K562 (cell line): Measurements from ENCODE around the gene RACGAP1. TPM values are rescaled to one million over a fixed set of nuclear protein-coding genes. Genes with fewer than 3 reads are reported as not detected.

ENCODE experiments used
- ATAC-seq: fragments of 200-7000 bp; cut with Tn5 transposase; 3 replicates; pipeline ENCODE4 v1.9.1; 2020; ENCODE audit warnings: moderate library complexity
- BruUV-seq: library from RNA; stranded (reverse); fragments of 400-500 nt; replicated peaks from 2 replicates; lab custom pipeline; 2021; lab: Mats Ljungman, UMichigan
- CTCF ChIA-PET: fragments of 300-600 bp; formaldehyde crosslinking; extraction: SDS; loops from one replicate; lab custom pipeline; 2021; ENCODE audit warnings: low intra/inter-chr PET ratio; lab: Yijun Ruan, JAX
- POLR2A ChIA-PET: fragments of 300-600, 350-650 bp; sonication (Branson Sonifier 250); formaldehyde crosslinking; extraction: SDS; loops from one replicate; lab custom pipeline; 2021; ENCODE audit warnings: antibody characterized with exemption, inconsistent platforms; lab: Yijun Ruan, JAX
- DNase-seq, 4 experiments: peaks; one replicate each; pipeline versions ENCODE4 v3.0.0 to v3.0.0-alpha.2; 2011 to 2018; ENCODE audit warnings: low spot score in 3 of 4, mixed read lengths in 3 of 4; ENCODE audit errors: extremely low read depth in 1 of 4
- FAIRE-seq: peaks from 2 replicates; lab custom pipeline; 2011; peaks lifted over from hg19 to GRCh38; lab: Jason Lieb, UNC
- H2AFZ ChIP-seq: 2 replicates; pipeline ENCODE4 v1.6.0; 2011; ENCODE audit warnings: low read depth, low read length, control low read depth, inconsistent platforms
- H3K27ac ChIP-seq: fragments of 200-600 bp; 3 replicates; pipeline ENCODE4 v1.8.0; 2011; ENCODE audit warnings: low read depth, mild to moderate bottlenecking, control low read depth, inconsistent platforms, low read length, moderate library complexity, mixed read lengths; ENCODE audit errors: extremely low read depth
- H3K27me3 ChIP-seq, 2 experiments: fragments of 300-600 bp in 1 of 2; 2 replicates in 1 of 2; 3 replicates in 1 of 2; pipeline versions ENCODE4 v1.6.0 to v1.8.0; 2011; ENCODE audit warnings: inconsistent platforms in 2 of 2, low read length in 2 of 2, mild to moderate bottlenecking in 1 of 2, mixed read lengths in 1 of 2, moderate library complexity in 1 of 2; ENCODE audit not compliant: control insufficient read depth in 2 of 2, insufficient read depth in 2 of 2
- H3K36me3 ChIP-seq: fragments of 300-600 bp; 3 replicates; pipeline ENCODE4 v1.8.0; 2011; ENCODE audit warnings: mild to moderate bottlenecking, low read length, inconsistent platforms; ENCODE audit not compliant: control insufficient read depth, insufficient read depth
- H3K4me1 ChIP-seq, 2 experiments: fragments of 200-600 bp in 1 of 2; replicated peaks in 1 of 2; 2 replicates in 1 of 2; 3 replicates in 1 of 2; pipeline versions ENCODE4 v1.5.1 to v1.8.0; 2011; ENCODE audit warnings: inconsistent platforms in 2 of 2, low read length in 2 of 2, mild to moderate bottlenecking in 1 of 2, mixed read lengths in 1 of 2, moderate library complexity in 1 of 2; ENCODE audit not compliant: control insufficient read depth in 2 of 2, insufficient read depth in 2 of 2
- H3K4me2 ChIP-seq: 2 replicates; pipeline ENCODE4 v1.6.1; 2011; ENCODE audit warnings: low read length, control low read depth, inconsistent platforms, mixed read lengths; ENCODE audit not compliant: insufficient read depth
- H3K4me3 ChIP-seq: fragments of 200-600 bp; sonication (generic), shearing (Covaris generic); 2 replicates; pipeline ENCODE4 v1.5.1; 2016; ENCODE audit warnings: control low read depth, inconsistent platforms
- H3K79me2 ChIP-seq: fragments of 200-600 bp; 3 replicates; pipeline ENCODE4 v1.8.0; 2011; ENCODE audit warnings: low read length, inconsistent platforms; ENCODE audit not compliant: control insufficient read depth, insufficient read depth
- H3K9ac ChIP-seq, 2 experiments: 2 replicates each; pipeline versions ENCODE4 v1.6.0 to v1.6.1; 2011; ENCODE audit warnings: low read depth in 2 of 2, low read length in 2 of 2, control low read depth in 1 of 2, inconsistent platforms in 1 of 2, mild to moderate bottlenecking in 1 of 2, mixed read lengths in 1 of 2; ENCODE audit not compliant: insufficient read depth in 1 of 2
- H3K9me1 ChIP-seq: one replicate; pipeline ENCODE4 v1.6.0; 2011; ENCODE audit warnings: inconsistent platforms, mild to moderate bottlenecking, low read length, moderate library complexity; ENCODE audit not compliant: control insufficient read depth, insufficient read depth
- H3K9me3 ChIP-seq: replicated peaks from 2 replicates; pipeline ENCODE4 v1.5.1; 2011; ENCODE audit warnings: low read depth, low read length, inconsistent platforms; ENCODE audit not compliant: control insufficient read depth, insufficient read depth
- H4K20me1 ChIP-seq: replicated peaks from 2 replicates; pipeline ENCODE4 v1.6.1; 2011; ENCODE audit warnings: low read length, inconsistent platforms, mixed read lengths; ENCODE audit not compliant: control insufficient read depth, insufficient read depth
- CBFA2T2 ChIP-seq: fragments of 450-650 bp; conservative IDR thresholded peaks from 2 replicates; pipeline ENCODE4 v1.6.1; 2017; ENCODE audit warnings: mild to moderate bottlenecking
- CREB1 ChIP-seq, 2 experiments: sonication (generic) in 1 of 2; formaldehyde crosslinking in 1 of 2; IDR thresholded peaks; 2 replicates each; pipeline versions ENCODE4 v1.6.1 to v1.8.0; 2012 to 2022; ENCODE audit warnings: inconsistent platforms in 1 of 2, mild to moderate bottlenecking in 1 of 2, missing genetic modification reagents in 1 of 2, moderate library complexity in 1 of 2
- EGR1 ChIP-seq: fragments of 450-650 bp; conservative IDR thresholded peaks from 2 replicates; pipeline ENCODE4 v1.6.1; 2017; ENCODE audit warnings: mild to moderate bottlenecking
- HINFP ChIP-seq: fragments of 450-650 bp; conservative IDR thresholded peaks from 2 replicates; pipeline ENCODE4 v1.6.1; 2016; ENCODE audit warnings: missing genetic modification characterization, low read depth, mild to moderate bottlenecking, control low read depth, missing compliant biosample characterization
- POLR2B ChIP-seq: fragments of 450-650 bp; IDR thresholded peaks from 2 replicates; pipeline ENCODE4 v1.6.1; 2018; ENCODE audit warnings: low read depth; ENCODE audit not compliant: partially characterized antibody
- PRMT5 ChIP-seq: sonication (generic); formaldehyde crosslinking; IDR thresholded peaks from 2 replicates; pipeline ENCODE4 v1.5.0; 2020; ENCODE audit warnings: missing genetic modification reagents
- VEZF1 ChIP-seq: fragments of 200-800 bp; sonication (Bioruptor generic); IDR thresholded peaks from 2 replicates; pipeline ENCODE4 v1.6.1; 2017; ENCODE audit warnings: missing genetic modification characterization, missing compliant biosample characterization
- ZNF263 ChIP-seq: sonication (generic); formaldehyde crosslinking; IDR thresholded peaks from 2 replicates; pipeline ENCODE4 v1.8.0; 2022; ENCODE audit warnings: mild to moderate bottlenecking, missing genetic modification reagents, borderline replicate concordance
- WGBS: fragments of 100-300 bp; shearing (Covaris generic); methylation state at CpG from one replicate; pipeline ENCODE4 v1.1.6; 2016; ENCODE audit warnings: low coverage, mixed read lengths; ENCODE audit not compliant: insufficient coverage; ENCODE audit errors: missing lambda C conversion rate; 5-methylcytosine and 5-hydroxymethylcytosine counted together
- in situ Hi-C: fragments of 300-500 bp; cut with MboI; formaldehyde crosslinking; loops from 4 replicates; pipeline ENCODE4 v1.15.0; 2018; ENCODE audit warnings: inconsistent platforms, mixed read lengths
- intact Hi-C: fragments of 100-400 bp; cut with micrococcal nuclease; formaldehyde crosslinking; loops from 2 replicates; pipeline ENCODE4 v1.14.2; 2022
- polyA plus RNA-seq, 8 experiments: library from polyadenylated mRNA; depleted of rRNA in 4 of 8; stranded (reverse) in 5 of 8; unstranded in 3 of 8; fragments of >200 nt; fragmentation: Nextera tagmentation in 2 of 8; fragmentation: Illumina TruSeq in 1 of 8; extraction: Ambion mirVana in 2 of 8; extraction: Trizol in 1 of 8; gene quantifications; 2 replicates each; pipeline versions ENCODE4 v1.2.1 to v1.2.3, GENCODE V29; 2011 to 2014; ENCODE audit warnings: inconsistent platforms in 1 of 8, missing spikeins in 1 of 8
- total RNA-seq, 7 experiments: library from RNA; depleted of rRNA in 6 of 7; stranded (reverse); fragments of >200 nt in 6 of 7; fragmentation: Illumina TruSeq in 2 of 7; extraction: Trizol in 2 of 7; gene quantifications; 2 replicates each; pipeline versions ENCODE4 v1.2.1 to v1.2.3, GENCODE V29; 2011 to 2021; ENCODE audit warnings: low replicate concordance in 1 of 7

Gene RACGAP1
- total and polyA plus RNA-seq, 9 of the 15 experiments (the other 6 are each of a cell fraction or from before 2014, with no cell fraction given), result 56.4 to 92.9 (median 71.8) TPM

DNA sequence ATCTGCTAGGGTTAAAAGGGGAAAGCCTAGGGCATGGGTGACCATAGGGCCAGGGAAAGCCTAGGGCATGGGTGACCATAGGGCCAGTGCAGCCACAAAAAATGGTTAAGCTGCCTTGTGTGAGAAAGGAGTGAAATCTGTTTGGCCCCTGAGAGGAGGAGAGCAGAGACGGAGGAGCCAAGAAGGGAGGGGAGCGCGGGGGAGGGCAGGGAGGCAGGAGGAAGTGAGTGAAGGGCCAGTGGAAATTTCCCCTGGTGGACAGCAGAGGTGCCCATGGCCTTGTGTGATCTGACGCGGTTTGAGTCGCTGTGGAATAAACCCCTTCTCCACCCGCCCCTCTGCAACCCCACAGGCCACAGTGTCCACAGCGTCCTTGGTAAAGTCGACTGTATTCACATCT is 53.2 kb downstream of the RACGAP1 start (continued):
- peak; percentile 54; the same call in 1 of the 2 replicates for TF ChIP-seq ZNF263
- no peak for TF ChIP-seq POLR2B
- no peak for TF ChIP-seq PRMT5 (CRISPR knock-in tag)
- peak; percentile 44; the same call in 1 of the 2 replicates for TF ChIP-seq EGR1
- TF ChIP-seq VEZF1 (CRISPR knock-in tag), result peak; percentile 63
- no peak for TF ChIP-seq CREB1 (IDR thresholded peaks at IDR 0.05)
- no peak for TF ChIP-seq CREB1 (CRISPR knock-in tag; IDR thresholded peaks at IDR 0.05)
- no peak for TF ChIP-seq CBFA2T2

DNA sequence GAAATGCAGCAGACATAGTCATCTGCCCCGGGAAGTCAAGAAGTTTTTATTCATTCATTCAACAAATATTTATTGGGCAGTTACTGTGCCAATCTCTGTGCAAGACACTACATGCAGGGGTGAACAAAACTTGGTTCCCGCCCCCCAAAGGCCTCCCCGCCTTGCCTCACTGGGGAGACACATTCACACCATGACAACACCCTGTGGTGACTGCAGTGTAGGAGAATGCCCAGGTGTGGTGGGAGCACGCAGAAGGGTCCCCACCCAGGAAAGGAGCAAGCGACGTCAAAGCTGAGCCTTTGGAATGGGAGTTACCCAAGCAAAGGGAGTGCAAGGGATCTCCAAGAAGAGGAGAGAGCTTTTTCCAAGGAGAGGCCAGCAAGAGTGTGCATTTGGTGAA is 54.2 kb downstream of the RACGAP1 start:
- H3K9me3 ChIP-seq, result no peaks in the 10 kb centered on the region
- 3% methylated on average over 6 of the region's 6 CpGs for WGBS
- DNase-seq (no peak), FAIRE-seq (no peak), ATAC-seq (no peak)
- H3K79me2 ChIP-seq, result no peaks in the 10 kb centered on the region
- no peak overlapping the region for H2AFZ ChIP-seq
- H3K9me1 ChIP-seq, result no peaks in the 10 kb centered on the region
- no TSS peak for BruUV-seq
- in situ Hi-C loops, result loop anchor here (5.0 kb wide), 1 partner anchor 96 kb away; no protein-coding TSS in a partner anchor
- H3K4me1 ChIP-seq, result peaks cover 11 to 51% of the 10 kb centered on the region in 2 experiments; a peak in 4 of 5 replicates
- H3K36me3 ChIP-seq, result no peaks in the 10 kb centered on the region
- H4K20me1 ChIP-seq, result peaks cover 18% of the 10 kb centered on the region
- no peak for TF ChIP-seq HINFP
- no peak overlapping the region for H3K27ac ChIP-seq
- ChIA-PET POLR2A (no interaction called here), CTCF (interaction anchor here (0.6 kb wide), 1 partner anchor 12 kb away, joined by 5 read pairs; no protein-coding TSS in a partner anchor)
- no peak overlapping the region for H3K4me3 ChIP-seq
- peaks cover 28 to 68% of the 10 kb centered on the region in 2 experiments; a peak in 4 of 5 replicates for H3K27me3 ChIP-seq
- no peak overlapping the region for H3K4me2 ChIP-seq
- H3K9ac ChIP-seq, result no peak overlapping the region
- intact Hi-C loops, result no loop called here
